Measurements from ENCODE around the gene MMP11. TPM values are rescaled to one million over a fixed set of nuclear protein-coding genes. Genes with fewer than 3 reads are reported as not detected.

Gene MMP11
- total and polyA plus RNA-seq, 2 experiments from 2014 or later = 5.3 to 17.4 TPM

- Histone ChIP-seq H2AFZ (no peak overlapping the region), H3K4me1 (ENCODE audit: insufficient read depth) (peaks cover 27% of the 10 kb centered on the region), H3K27me3 (ENCODE audit: insufficient read depth) (no peaks in the 10 kb centered on the region), H3K27ac (ENCODE audit: low read depth) (peak overlapping the region; percentile 62), H3F3A (replicated peaks; ENCODE audit: low read depth) (0 out of 2 replicates have a peak, but pooled peaks cover 13% of the 10 kb centered on the region), H3K9me2 (ENCODE audit: insufficient read depth) (no peaks in the 10 kb centered on the region), H4K20me1 (replicated peaks; ENCODE audit: insufficient read depth) (peaks cover 29% of the 10 kb centered on the region), H3K79me2 (replicated peaks; ENCODE audit: insufficient read depth) (peaks cover 52% of the 10 kb centered on the region), H3K4me3 (peak overlapping the region; percentile 97), H3K4me2 (peak overlapping the region; percentile 97), H3K36me3 (ENCODE audit: insufficient read depth) (no peaks in the 10 kb centered on the region)
- H3K27ac Mint-ChIP-seq = peak overlapping the region; percentile 83; the same call in 1 of the 2 replicates
- no peaks in the 10 kb centered on the region for H3K9me3 Mint-ChIP-seq
- TF ChIP-seq STAT1 (IDR thresholded peaks at IDR 0.05; ENCODE audit: unreplicated experiment) (no peak), EZH2 (IDR thresholded peaks at IDR 0.05; ENCODE audit: low read depth, unreplicated experiment) (no peak), REST (IDR thresholded peaks at IDR 0.05; ENCODE audit: unreplicated experiment) (no peak), JUNB (IDR thresholded peaks at IDR 0.05; ENCODE audit: unreplicated experiment) (no peak), CREB1 (CRISPR knock-in tag; IDR thresholded peaks at IDR 0.05; ENCODE audit: low read depth) (no peak), POLR2AphosphoS5 (IDR thresholded peaks at IDR 0.05; ENCODE audit: low read depth) (no peak), CTCF (conservative IDR thresholded peaks at IDR 0.05; ENCODE audit: low read depth in 2 of 2) (no peak), ZNF331 (CRISPR knock-in tag; IDR thresholded peaks at IDR 0.05; ENCODE audit: low read depth) (no peak)
- peaks cover 26% of the 10 kb centered on the region for H3K4me1 Mint-ChIP-seq
- peaks cover 17% of the 10 kb centered on the region for H3K36me3 Mint-ChIP-seq (ENCODE audit: low read depth)
- peak overlapping the region; percentile 96 for H3K4me3 Mint-ChIP-seq
- peaks cover 6% of the 10 kb centered on the region for H3K27me3 Mint-ChIP-seq (ENCODE audit: insufficient read depth, low read depth, poor library complexity)
- no peak for DNase-seq (ENCODE audit: low spot score)
- ATAC-seq = peak; percentile 18
Measured at GRCh38 chr22:23787600-23787896, 14.9 kb downstream of the MMP11 start.

- DNase-seq (ENCODE audit: low spot score) (no peak), ATAC-seq (no peak)
- H2AFZ ChIP-seq = no peak overlapping the region
- Mint-ChIP-seq H3K27me3 (ENCODE audit: insufficient read depth, low read depth, poor library complexity) (peaks cover 6% of the 10 kb centered on the region), H3K36me3 (ENCODE audit: low read depth) (peaks cover 21% of the 10 kb centered on the region), H3K27ac (no peak overlapping the region), H3K4me1 (peaks cover 26% of the 10 kb centered on the region), H3K4me3 (peak overlapping the region; percentile 96), H3K9me3 (no peaks in the 10 kb centered on the region)
- H4K20me1 ChIP-seq (replicated peaks; ENCODE audit: insufficient read depth) = peaks cover 29% of the 10 kb centered on the region
- no peaks in the 10 kb centered on the region for H3K36me3 ChIP-seq (ENCODE audit: insufficient read depth)
- 0 out of 2 replicates have a peak, but pooled peaks cover 13% of the 10 kb centered on the region for H3F3A ChIP-seq (replicated peaks; ENCODE audit: low read depth)
- no peaks in the 10 kb centered on the region for H3K27me3 ChIP-seq (ENCODE audit: insufficient read depth)
- peaks cover 27% of the 10 kb centered on the region for H3K4me1 ChIP-seq (ENCODE audit: insufficient read depth)
- TF ChIP-seq REST (IDR thresholded peaks at IDR 0.05; ENCODE audit: unreplicated experiment) (no peak), POLR2AphosphoS5 (IDR thresholded peaks at IDR 0.05; ENCODE audit: low read depth) (no peak)
- peak overlapping the region; percentile 97 for H3K4me2 ChIP-seq
- peaks cover 56% of the 10 kb centered on the region for H3K79me2 ChIP-seq (replicated peaks; ENCODE audit: insufficient read depth)
- H3K9me2 ChIP-seq (ENCODE audit: insufficient read depth) = no peaks in the 10 kb centered on the region
- H3K4me3 ChIP-seq = peak overlapping the region; percentile 97
- H3K27ac ChIP-seq (ENCODE audit: low read depth) = no peak overlapping the region
Measured at GRCh38 chr22:23787910-23788309, 15.3 kb downstream of the MMP11 start.
